Measurements from ENCODE around the gene SPRTN.

DNA sequence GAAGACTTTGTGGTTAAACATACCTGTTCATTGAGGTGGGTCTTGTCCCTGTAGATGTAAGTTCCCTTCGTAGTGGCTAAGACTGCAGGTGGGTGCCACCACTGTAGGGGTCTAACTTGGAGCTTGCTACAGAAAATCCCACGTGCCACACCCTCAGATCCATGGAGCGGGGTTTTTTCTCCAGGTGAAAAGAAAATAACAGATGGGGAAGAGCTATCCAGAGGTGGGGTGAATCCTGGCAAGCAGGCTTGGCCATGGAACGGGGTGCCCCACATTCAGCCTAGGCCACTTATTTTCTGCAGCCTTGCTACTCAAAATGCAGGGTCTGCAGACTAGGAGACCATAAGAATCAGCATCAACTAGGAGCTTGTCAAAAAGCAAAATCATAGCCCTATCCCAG, 24.4 kb upstream of the SPRTN start:
- TF ChIP-seq, protein P1, sequence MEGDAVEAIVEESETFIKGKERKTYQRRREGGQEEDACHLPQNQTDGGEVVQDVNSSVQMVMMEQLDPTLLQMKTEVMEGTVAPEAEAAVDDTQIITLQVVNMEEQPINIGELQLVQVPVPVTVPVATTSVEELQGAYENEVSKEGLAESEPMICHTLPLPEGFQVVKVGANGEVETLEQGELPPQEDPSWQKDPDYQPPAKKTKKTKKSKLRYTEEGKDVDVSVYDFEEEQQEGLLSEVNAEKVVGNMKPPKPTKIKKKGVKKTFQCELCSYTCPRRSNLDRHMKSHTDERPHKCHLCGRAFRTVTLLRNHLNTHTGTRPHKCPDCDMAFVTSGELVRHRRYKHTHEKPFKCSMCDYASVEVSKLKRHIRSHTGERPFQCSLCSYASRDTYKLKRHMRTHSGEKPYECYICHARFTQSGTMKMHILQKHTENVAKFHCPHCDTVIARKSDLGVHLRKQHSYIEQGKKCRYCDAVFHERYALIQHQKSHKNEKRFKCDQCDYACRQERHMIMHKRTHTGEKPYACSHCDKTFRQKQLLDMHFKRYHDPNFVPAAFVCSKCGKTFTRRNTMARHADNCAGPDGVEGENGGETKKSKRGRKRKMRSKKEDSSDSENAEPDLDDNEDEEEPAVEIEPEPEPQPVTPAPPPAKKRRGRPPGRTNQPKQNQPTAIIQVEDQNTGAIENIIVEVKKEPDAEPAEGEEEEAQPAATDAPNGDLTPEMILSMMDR (IDR thresholded peaks at IDR 0.05) = no peak
- TF ChIP-seq POLR2AphosphoS5 (IDR thresholded peaks at IDR 0.05) = no peak

Data from breast epithelium (tissue), 3 donors.